Bone marrow (tissue), 2 donors: ENCODE data around the gene FAR1.
"Not testable (repeated sequence)": the region's sequence is repeated elsewhere in the genome, so short reads cannot be mapped to it uniquely, and the experiment has no call there.

Experiments
- DNase-seq, 2 donors: peaks; one replicate each; lab custom pipeline; 2025; lab: John Stamatoyannopoulos, UW

Gene FAR1

DNA sequence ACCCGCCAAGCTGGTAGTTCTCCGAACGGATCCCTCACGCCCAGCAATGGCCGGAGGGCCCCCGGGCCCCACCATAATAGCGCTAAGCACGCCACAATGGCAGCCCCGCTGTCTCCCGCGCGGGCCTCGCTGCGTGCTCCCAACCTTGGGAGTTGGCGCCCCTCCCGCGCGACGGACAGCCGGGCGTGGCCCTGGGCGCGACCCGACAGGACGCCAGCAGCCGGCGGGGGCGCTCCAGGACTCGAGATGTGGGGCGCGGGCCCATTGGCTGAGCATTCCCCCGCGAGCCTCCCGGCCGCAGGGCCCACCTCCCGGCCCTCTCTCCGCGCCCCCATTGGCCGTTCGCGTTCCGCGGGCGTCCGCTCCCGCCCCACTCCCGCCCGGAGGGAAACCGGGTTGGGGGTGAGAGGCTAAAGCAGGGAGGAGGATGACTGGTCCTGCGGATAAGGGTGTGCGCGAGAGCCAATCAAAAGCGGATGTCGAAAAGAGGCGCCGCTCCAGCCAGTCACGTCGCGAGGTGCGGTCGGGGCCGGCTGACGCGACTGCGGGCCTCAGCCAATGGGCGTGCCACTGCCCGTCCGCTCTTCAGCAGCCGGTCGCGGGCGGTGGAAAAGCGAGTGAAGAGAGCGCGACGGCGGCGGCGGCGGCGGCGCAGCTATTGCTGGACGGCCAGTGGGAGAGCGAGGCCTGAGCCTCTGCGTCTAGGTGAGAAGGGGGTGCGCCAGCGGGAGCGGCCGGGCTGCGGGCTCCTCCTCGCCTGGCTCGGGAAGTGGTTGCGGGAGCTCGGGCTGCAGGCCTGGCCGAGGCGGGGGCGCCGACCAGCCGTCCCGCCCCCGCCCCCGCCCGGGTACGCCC lies at the start of gene FAR1:
Gene FAR1 (plus strand): TSS at position 567 of the 855 bp plus-strand sequence. CDS start 26,098 bp downstream, outside the sequence.
- DNase-seq = peak; percentile 85 to 97

DNA sequence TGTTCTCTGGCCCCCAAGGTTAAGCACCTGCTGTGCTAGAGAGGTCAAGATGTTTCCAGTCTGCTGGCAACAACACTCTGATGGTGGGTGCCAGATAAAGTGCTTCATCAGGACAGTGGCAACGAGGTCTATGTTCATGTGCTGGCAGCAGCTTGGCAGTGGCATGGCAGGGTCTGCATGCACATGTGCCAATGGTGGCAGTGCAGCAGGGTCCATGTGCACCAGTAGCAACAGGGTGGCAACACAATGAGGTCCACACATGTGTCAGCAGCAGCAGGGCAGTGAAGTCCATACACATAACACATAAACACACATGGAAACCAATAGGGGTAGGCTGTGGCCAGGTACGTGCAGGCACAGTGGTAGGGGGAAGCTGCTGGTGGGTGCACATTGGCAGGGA lies 48.4 kb upstream of the FAR1 start:
- no peak for DNase-seq

GRCh38 chr11:13626818-13627217 lies 41.6 kb upstream of the FAR1 start:
- DNase-seq = not testable (repeated sequence)

DNA sequence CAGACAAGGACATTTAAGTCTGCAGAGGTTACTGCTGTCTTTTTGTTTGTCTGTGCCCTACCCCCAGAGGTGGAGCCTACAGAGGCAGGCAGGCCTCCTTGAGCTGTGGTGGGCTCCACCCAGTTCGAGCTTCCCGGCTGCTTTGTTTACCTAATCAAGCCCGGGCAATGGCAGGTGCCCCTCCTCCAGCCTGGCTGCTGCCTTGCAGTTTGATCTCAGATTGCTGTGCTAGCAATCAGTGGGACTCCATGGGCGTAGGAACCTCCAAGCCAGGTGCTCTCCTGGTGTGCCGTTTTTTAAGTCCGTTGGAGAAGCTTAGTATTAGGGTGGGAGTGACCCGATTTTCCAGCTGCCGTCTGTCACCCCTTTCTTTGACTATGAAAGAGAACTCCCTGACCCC lies 39.8 kb upstream of the FAR1 start:
- DNase-seq = not testable (repeated sequence)

- no peak for DNase-seq
Measured at GRCh38 chr11:13629779-13630178, 38.7 kb upstream of the FAR1 start.

GRCh38 chr11:13635290-13635689 lies 33.2 kb upstream of the FAR1 start:
- no peak for DNase-seq

DNA sequence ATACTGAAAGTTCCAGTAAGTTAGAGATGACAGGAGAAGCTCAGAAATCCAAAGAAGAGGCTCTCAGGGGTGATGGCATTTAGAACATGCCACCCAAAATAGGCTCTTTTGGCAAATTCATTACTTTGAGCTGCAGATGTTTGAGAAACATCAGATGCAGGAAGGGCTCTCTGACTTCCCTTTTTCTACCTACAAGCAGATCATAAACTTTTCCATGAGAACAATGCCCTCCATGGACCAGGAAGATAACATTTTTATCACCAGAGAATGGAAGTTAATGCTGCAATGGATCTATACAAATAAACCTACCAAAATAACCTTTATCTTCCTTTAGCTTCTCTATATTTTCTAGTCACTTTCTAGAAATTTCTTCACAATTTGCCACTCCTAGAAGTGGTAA lies 32.7 kb upstream of the FAR1 start:
- DNase-seq = no peak

DNA sequence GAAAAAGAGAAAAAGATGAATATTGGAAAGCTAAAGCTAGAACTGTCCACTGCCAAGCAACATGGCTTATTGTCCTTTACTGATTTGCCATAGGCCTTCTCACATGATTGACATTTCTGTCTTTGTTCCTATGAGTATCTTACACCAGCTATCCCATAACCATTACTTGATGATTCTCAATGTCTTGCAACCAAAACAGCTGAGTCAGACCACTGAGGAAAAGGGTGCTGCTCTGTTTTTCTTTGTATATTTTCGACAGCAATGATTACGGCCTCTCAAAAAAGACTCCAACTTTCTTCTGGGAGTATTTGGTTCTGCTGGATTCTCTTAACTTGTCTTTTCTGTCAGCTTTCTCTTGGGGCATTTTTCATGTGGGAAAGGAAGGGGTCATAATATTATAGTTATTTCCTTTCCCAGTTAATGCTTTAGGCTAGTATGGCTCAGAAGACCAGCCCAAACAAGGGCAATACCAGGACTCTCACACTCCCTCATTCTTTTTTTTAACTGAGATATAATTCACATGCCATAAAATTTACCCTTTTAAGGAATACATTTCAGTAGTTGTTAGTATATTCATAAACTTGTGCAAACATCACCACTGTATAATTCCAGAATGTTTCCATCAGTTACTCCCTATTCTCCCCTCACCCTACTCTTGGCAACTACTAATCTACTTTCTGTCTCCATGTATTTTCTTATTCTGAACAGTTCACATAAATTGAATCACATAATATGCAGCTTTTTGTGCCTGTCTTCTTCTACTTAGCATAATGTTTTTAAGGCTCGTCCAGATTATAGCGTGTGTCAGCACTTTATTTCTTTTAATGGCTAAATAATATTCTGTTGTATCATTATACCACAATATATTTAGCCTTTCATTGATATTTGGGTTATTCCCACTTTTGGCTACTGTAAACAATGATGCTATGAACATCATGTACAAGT lies 31.1 kb upstream of the FAR1 start:
- DNase-seq = no peak

DNA sequence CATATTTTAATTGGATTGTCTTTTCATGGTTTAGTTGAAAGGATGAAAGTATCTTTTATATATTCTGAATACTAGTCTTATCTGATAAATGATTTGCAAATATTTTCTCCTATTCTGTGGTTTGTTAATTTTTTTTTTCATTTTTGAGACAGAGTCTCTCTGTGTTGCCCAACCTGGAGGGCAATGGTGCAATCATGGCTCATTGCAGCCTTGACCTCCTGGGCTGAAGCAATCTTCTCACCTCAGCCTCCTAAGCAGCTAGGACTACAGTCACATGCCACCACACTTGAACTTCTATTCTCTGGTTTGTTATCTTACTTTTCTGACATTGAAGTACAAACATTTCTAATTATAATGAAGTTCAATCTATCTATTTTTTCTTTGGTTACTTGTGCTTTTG lies 30.0 kb upstream of the FAR1 start:
- no peak for DNase-seq

DNA sequence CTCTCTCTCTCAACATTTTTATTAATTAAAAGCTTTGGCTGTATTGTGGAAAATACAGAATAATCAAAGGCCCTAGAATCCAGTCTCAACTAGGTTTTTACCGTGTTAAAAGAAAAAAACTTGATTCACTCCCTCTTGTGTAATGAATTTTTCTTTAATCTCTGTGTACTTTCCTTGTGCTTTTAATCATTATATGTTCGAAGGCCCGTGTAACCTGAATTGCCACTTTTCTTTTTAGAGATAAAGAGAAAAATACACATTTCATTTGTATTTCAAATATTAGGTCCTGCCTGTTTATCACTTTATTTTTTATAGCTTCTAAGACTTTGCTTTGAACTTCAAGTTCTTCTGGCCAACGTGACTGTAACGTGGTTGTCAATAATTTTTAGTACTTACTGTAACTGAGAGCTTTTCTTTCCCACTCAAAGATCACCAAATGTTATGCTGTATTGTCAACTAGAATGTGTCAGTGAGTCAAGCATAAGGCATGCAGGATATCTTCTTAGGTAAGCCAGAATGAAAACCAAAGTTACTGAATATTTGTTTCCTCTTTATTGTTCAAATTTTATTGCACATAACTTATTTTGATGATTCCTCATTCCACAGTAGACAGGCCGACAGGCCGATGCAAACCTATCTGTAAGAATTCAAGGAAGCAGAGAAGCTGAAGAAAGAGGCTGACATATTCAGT lies 23.3 kb upstream of the FAR1 start:
- DNase-seq = no peak

- DNase-seq = no peak
Measured at GRCh38 chr11:13647391-13647790, 21.1 kb upstream of the FAR1 start.

- no peak for DNase-seq
Measured at GRCh38 chr11:13649619-13650018, 18.8 kb upstream of the FAR1 start.

GRCh38 chr11:13651515-13651914 lies 17.0 kb upstream of the FAR1 start:
- DNase-seq = not testable (repeated sequence)

- DNase-seq = no peak
Measured at GRCh38 chr11:13661074-13661623, 7.3 kb upstream of the FAR1 start.

DNA sequence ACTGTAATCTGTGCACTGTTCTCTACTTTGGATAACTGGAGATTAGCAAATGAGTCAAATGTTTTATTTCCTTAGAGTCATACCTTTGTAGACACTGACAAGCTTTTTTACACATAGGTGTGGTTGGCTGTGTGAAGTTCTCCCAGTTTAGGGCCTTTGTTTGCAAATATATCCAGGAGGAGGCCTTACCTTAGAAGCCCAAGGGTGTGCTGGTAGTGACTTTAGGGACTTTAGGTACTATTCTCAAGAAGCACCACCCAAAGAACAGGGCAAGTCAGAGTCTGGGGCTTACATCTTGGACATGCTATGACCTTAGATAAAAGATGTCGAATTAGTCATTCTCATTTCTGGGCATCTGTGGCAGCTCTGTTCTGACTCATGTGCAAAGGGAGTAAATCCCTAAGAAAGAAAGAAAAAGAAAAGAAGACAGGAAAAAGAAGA lies 4.8 kb upstream of the FAR1 start:
- no peak for DNase-seq

- DNase-seq = no peak
Measured at GRCh38 chr11:13664351-13664750, 4.1 kb upstream of the FAR1 start.

DNA sequence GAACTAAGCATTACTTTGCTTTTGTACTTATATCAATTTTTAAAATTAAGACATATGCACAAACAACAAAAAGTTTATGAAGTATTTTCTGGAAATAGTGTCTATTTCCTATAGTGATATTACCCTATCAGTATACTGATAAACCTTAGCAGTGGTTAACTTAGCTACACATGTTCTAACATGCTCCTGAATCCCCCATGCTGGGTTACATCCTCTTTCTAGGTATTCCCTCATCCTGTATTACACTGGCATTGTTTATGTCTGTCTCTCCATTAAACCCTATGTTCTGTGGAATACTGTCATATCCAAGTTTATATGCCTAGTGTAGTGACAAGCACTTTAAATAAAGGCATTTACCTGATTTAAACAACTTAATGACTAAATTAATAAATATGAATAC lies 1.8 kb upstream of the FAR1 start:
- no peak for DNase-seq

GRCh38 chr11:13667245-13667644 lies 1.2 kb upstream of the FAR1 start:
- DNase-seq = no peak

- no peak for DNase-seq
Measured at GRCh38 chr11:13667795-13668101, 720 bp upstream of the FAR1 start.

DNA sequence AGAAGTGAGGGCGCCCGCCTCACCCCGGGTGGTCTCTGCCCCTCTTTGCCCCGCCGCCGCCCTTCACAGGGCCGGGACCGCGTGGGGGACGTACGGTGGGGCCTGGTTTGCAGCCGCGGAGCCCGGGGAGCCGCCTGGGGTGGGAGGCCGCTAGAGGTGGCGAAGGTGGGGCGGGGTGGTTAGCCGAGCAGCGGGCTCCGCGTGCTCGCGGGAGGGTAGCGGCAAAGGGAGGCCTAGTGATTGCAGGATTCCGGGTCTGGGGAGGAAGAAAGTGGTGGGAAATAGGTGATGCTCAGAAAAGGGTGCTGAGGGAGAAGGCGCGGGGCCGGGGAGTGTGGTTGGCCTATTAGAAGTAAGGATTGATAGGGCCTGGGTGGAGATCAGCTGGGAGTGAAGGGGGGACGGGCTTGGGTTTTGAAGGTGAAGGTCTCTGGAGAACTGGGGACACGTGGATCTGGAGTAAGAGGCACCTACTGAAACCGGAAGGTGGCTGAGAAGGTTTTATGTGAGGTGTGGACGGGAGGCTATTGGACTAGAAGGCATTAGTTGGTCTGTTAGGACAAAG lies 571 bp downstream of the FAR1 start:
- DNase-seq = peak in 1 of 2 donors; percentile 56
